Fibroblast of skin of left biceps (primary cell): ENCODE results near the gene ARHGEF16.

Source experiments
- DNase-seq, 2 experiments: peaks; one replicate each; pipeline ENCODE4 v3.0.0-alpha.2; 2013; ENCODE audit warnings: low read depth in 2 of 2

The ARHGEF16 gene

DNA sequence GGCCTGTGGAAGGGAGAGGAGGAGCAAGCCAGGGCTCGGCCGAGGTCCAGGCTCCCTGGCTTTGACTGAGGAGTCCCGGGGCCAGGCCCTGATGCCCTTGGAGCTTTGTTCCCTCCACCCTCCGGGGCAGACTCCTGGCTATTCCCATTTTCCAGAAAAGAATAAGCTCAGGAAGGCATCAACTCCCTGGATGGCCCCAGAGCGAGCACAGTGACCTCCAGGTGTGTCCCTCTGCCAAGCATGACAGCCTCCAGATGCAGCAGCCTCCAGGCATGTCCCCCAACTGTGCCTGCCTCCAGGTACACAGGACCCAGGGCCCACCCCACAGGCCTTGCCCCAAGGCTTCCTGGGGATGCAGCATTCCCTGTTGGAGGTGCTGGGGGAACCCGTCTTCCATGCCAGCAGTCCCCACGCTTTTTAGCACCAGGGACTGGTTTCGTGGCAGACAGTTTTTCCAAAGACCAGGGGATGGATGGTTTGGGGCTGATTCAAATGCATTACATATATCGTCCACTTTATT is 15.7 kb upstream of the ARHGEF16 start:
- DNase-seq: no peak

- DNase-seq: no peak
Measured at GRCh38 chr1:3439346-3440299, 14.8 kb upstream of the ARHGEF16 start.

- no peak for DNase-seq
Measured at GRCh38 chr1:3440300-3440681, 14.2 kb upstream of the ARHGEF16 start.

DNA sequence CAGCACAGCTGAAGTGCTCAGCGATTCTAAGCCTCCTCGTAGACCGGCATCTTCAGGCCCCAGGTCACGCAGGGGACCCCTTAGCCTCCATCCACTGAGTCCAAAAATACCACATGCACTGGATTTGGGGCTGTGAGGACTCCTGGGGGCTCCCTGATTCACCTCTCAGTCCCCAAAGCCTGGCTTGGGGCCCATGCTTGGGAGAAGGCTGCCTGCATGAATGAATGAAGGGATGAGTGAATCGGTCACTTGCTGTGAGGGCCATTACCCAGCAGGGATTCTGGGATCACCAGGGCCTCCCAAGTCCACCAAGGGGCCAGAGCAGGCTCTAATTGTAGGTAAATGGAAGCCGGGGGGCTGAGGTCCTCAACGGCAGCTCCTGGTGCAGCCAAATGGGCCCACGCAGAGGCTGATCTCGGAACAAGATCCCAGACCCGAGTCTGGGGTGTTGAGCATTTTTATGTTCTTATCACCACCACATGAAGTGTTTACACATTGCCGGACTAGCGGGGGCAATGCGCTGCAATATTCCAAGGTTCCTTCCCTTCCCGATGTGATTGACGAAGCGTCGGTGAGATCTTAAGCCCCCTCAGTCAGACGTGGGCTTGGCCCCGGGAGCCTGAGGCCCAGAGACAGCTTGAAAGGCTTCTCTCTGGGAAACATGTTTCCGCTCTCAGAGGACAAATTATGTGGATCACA is 13.6 kb upstream of the ARHGEF16 start:
- DNase-seq: no peak

- no peak for DNase-seq
Measured at GRCh38 chr1:3441410-3441847, 13.0 kb upstream of the ARHGEF16 start.

DNA sequence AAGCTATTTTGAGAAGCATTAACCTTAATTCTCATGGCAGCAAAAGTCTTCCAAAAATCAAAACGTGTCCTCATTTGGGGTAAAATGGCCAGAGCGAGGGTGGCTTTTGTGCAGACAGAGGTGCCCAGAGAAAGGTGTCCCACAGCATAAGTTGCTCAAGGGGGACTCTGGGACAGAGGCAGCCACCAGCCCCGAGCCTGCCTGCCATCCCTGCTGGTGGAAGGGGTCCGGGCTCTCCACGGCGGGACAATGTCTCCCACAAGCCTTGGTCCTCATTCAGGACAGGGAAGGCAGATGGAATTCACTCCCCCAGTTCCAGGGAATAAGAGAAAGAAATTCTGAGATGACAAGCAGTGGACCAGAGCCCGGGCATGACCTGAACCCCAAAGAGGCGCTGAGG is 12.6 kb upstream of the ARHGEF16 start:
- DNase-seq: no peak

DNA sequence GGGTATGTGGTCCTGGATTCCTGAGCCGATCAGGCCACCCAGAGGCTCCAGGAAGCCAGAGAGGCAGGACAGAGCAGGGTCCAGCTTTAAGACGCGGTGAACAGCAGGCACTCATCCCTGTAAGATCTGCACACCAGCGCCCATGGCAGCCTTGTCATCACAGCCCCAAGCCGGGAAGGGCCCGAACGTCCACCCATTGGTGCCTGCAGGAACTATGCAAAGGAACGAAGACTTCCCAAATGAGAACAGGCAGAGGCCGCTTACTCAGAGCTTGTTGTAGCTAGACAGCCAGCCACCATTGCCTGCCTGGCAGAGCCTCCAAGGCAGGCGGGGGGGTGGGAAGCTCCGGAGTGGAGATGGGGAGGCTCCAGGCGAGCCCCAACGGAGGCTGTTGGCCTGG is 12.1 kb upstream of the ARHGEF16 start:
- DNase-seq: no peak

GRCh38 chr1:3442901-3443300 is 11.6 kb upstream of the ARHGEF16 start:
- DNase-seq: no peak

DNA sequence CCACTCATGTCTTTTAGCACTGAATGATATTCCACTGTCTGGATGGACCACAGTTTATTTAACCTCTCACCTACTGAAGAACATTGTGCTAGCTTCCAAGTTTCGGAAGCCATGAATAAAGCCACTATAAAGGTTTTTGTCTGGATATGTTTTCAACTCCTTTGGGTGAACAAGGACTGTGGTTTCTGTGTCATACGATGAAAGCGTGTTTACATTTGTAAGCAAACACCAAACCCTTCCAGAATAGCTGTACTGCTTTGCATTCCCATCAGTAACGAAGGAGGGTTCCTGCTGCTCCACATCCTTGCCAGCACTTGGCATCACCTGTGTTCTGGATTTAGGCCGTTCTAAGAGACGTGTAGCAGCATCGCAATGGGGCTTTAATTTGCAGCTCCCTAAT is 10.7 kb upstream of the ARHGEF16 start:
- no peak for DNase-seq

DNA sequence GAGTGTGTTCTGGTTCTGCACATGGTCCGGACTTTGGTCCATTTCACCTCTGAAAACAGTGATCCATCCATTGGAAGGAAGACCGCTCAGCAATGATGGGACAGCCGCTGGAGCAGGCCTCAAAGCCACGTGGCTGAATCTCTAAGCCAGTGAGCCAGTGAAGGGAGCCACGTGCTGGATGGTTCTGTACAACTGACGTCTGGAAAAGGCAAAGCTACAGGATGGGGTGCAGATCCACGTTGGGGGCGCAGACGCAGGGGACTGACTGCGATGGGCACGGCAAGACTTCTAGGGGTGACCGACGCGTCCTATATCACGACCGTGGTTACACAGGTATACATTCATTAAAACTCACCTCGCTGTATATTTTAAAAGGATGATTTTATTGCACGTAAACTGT is 10.2 kb upstream of the ARHGEF16 start:
- no peak for DNase-seq

DNA sequence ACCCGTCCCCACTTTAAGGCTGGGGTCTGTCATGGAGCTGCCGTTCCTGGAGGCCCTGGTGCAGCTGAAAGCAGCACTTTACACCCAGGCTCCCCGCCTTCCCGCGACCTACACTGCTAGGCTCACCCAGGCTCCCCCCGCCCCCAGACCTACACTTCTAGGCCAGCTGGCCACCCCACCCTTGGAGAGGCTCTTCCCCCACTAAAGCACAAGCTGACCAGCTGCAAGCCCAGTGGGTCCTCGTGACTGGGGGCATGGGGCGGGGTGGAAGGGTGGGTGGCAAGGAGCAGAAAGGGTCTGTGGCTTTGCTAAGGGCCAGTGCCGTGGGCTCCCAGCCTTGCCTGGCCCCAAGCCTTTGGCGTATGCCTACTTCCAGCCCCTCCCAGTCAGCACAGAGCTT is 9.7 kb upstream of the ARHGEF16 start:
- no peak for DNase-seq

DNA sequence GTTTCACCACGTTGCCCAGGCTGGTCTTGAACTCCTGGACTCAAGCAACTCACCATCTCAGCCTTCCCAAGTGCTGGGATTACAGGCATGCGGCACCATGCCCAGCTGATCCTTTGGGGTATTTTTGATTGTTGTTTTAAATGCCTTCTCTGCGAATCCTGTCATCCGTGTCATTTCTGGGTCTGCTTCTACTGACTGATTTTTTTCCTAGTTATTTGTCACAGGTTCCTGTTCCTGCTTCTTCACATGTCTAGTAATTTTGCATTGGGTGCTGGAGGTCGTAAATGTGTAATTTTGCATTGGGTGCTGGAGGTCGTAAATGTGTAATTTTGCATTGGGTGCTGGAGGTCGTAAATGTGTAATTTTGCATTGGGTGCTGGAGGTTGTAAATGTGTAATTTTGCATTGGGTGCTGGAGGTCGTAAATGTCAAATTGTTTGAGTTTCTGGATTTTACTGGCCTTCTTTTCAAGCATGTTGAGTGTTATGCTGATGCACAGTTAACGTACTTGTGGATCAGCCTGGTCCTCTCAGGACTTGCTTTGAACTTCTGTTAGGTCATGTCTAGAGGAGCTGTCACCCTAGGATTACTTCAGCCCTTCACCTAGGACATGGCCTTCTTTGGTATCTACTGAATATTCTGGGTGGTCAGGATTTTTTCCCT is 4.1 kb upstream of the ARHGEF16 start:
- DNase-seq: no peak

- DNase-seq: no peak
Measured at GRCh38 chr1:3450983-3451382, 3.5 kb upstream of the ARHGEF16 start.

- no peak for DNase-seq
Measured at GRCh38 chr1:3451994-3452865, 2.2 kb upstream of the ARHGEF16 start.

- DNase-seq: no peak
Measured at GRCh38 chr1:3452866-3453175, 1.6 kb upstream of the ARHGEF16 start.

- DNase-seq: no peak
Measured at GRCh38 chr1:3453203-3453761, 1.2 kb upstream of the ARHGEF16 start.

DNA sequence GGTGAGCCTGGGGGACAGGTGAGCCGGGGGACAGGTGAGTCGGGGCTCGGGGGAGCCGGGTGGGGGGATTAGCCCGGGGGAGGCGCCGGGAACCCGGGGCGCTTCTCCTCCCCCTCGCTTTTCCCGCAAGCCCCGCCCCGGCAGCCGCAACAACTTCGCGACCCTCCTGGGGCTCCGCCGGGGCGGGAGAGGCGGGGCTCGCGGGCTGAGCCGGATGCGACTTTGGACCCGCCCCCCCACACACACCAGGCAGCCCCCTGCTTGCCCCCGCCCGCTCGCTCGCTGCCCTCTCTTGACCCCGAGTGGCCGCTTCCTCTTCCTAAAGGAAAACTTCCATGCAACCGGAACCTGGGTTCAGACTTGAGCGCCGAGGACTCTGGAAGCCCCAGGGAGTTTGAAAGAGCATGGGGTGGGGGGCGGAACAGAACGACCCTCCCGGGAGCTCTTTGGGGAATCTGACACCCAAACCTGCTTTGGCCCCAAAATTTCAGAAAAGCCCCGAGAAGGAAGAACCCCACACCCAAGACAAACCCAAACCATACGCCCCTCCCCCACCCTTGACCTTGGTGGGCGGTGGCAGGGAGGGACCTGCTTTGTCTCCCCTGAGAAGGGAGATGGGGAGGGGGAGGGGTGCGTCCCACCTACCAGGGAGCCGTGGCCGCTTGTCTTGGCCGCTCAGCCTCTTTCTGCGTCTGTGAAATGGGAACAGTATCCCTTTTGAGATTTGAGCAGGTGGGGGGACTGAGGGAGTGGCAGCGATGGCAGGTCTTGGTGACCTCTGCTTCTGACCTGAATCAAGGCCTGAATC is 550 bp downstream of the ARHGEF16 start:
- no peak for DNase-seq

GRCh38 chr1:3455670-3456448 is 1.4 kb downstream of the ARHGEF16 start:
- DNase-seq: no peak

DNA sequence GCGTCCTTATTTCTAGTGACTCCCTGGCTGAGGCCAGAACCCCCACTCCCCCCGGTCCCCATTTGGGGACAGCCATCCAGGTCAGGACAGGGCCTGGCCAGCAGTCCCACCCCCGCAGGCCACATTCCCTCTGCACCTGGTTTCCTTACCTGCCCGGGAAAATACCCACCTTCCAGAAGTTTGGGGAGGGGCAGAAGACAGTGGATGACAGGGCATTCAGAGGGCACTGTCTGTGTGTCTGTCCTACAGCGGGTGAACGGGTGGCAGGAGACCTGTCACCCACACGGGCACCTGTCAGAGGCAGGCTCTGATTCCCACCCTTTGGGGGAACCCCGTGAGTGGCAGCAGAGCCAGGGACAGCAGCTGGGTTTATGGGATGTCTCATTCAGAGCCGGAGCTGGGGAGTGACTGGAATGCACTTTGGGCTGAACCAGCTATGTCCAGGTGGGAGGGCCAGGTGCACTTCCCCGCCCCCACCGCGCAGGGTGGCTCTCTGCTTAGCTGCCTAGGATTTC is 2.0 kb downstream of the ARHGEF16 start:
- DNase-seq: no peak
